Common myeloid progenitor, CD34-positive (primary cell): ENCODE data around the gene IQSEC2.

Source experiments
- CTCF ChIA-PET: fragments of 350-600 bp; sonication (Branson Sonifier 250); formaldehyde crosslinking; loops from one replicate; lab custom pipeline; 2021; ENCODE audit warnings: antibody characterized with exemption; lab: Charles Lee
- POLR2A ChIA-PET: fragments of 350-600 bp; sonication (Branson Sonifier 250); formaldehyde crosslinking; loops from one replicate; lab custom pipeline; 2021; ENCODE audit warnings: antibody characterized with exemption; lab: Charles Lee
- DNase-seq, 3 donors: peaks; one replicate each; pipeline versions ENCODE4 v3.0.0 to v3.0.0-alpha.2; 2013
- H3K27ac ChIP-seq, 2 experiments: 1 replicate in 1 of 2; 2 replicates in 1 of 2; pipeline ENCODE4 v1.7.0; 2013; ENCODE audit warnings: inconsistent platforms in 2 of 2, low read length in 2 of 2, mild to moderate bottlenecking in 2 of 2, low read depth in 1 of 2, moderate library complexity in 1 of 2; ENCODE audit not compliant: severe bottlenecking in 2 of 2, insufficient read depth in 1 of 2, poor library complexity in 1 of 2
- H3K27me3 ChIP-seq, 5 experiments: replicated peaks in 2 of 5; 1 replicate in 3 of 5; 2 replicates in 2 of 5; pipeline versions ENCODE4 v1.6.1 to v1.7.0; 2013; ENCODE audit warnings: low read length in 4 of 5, mild to moderate bottlenecking in 2 of 5, moderate library complexity in 2 of 5, inconsistent platforms in 1 of 5; ENCODE audit not compliant: insufficient read depth in 5 of 5, control insufficient read depth in 4 of 5
- H3K36me3 ChIP-seq, 4 experiments: 1 replicate in 2 of 4; 2 replicates in 2 of 4; pipeline versions ENCODE4 v1.6.1 to v1.7.0; 2013; ENCODE audit warnings: low read length in 3 of 4, control low read depth in 1 of 4, mild to moderate bottlenecking in 1 of 4; ENCODE audit not compliant: control insufficient read depth in 4 of 4, insufficient read depth in 4 of 4
- H3K4me1 ChIP-seq, 4 experiments: 1 replicate in 3 of 4; 2 replicates in 1 of 4; pipeline versions ENCODE4 v1.6.1 to v1.7.1; 2013; ENCODE audit warnings: low read length in 3 of 4, mild to moderate bottlenecking in 3 of 4, control low read depth in 1 of 4, inconsistent platforms in 1 of 4, moderate library complexity in 1 of 4; ENCODE audit not compliant: control insufficient read depth in 4 of 4, insufficient read depth in 4 of 4; ENCODE audit errors: control extremely low read depth in 1 of 4
- H3K4me3 ChIP-seq, 7 experiments: 1 replicate in 4 of 7; 2 replicates in 3 of 7; pipeline versions ENCODE4 v1.5.1 to v1.7.0; 2013; ENCODE audit warnings: mild to moderate bottlenecking in 7 of 7, low read length in 6 of 7, moderate library complexity in 6 of 7, inconsistent platforms in 2 of 7, low read depth in 2 of 7, control low read depth in 1 of 7; ENCODE audit not compliant: insufficient read depth in 4 of 7, control insufficient read depth in 1 of 7; ENCODE audit errors: extremely low read depth in 1 of 7
- H3K9me3 ChIP-seq, 5 experiments: 1 replicate in 4 of 5; 2 replicates in 1 of 5; pipeline versions ENCODE4 v1.6.1 to v1.7.1; 2013; ENCODE audit warnings: low read length in 4 of 5, mild to moderate bottlenecking in 2 of 5, inconsistent platforms in 1 of 5, low read depth in 1 of 5, moderate library complexity in 1 of 5; ENCODE audit not compliant: control insufficient read depth in 4 of 5, insufficient read depth in 2 of 5; ENCODE audit errors: control extremely low read depth in 1 of 5
- WGBS: methylation state at CpG from one replicate; pipeline ENCODE4 v1.1.5; 2013; ENCODE audit not compliant: insufficient coverage; 5-methylcytosine and 5-hydroxymethylcytosine counted together

Gene IQSEC2

DNA sequence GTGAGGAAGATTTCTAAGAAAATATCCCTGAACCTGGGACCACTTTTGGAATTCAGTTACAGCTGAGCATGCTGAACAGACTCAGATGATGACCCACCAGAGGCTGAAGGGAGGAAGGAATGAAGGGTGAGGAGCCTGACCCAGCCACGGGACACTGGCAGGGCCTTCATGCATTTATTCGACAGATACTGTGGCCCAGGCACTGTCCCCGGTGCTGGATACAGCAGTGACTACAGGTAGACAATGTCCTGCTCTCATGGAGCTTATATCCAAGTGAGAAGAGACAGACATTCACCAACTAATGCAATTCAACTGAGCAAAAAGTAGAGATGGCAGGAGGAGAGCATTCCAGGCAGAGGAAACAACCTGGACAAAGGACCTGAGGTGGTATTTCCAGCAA lies 2.2 kb upstream of the IQSEC2 start:
- no peak overlapping the region for H3K27ac ChIP-seq
- H3K9me3 ChIP-seq: no peaks in the 10 kb centered on the region
- H3K36me3 ChIP-seq: no peaks in the 10 kb centered on the region
- ChIA-PET POLR2A (no interaction called here), CTCF (interaction anchor here (0.6 to 2.6 kb wide), 15 partner anchors 9 to 164 kb away, joined by 3 to 8 read pairs (median 5); no protein-coding TSS in a partner anchor)
- no peak overlapping the region for H3K4me3 ChIP-seq
- H3K4me1 ChIP-seq: peaks cover 0 to 59% (median 35%) of the 10 kb centered on the region in 4 experiments
- no peak for DNase-seq
- peaks cover 0 to 15% (median 0%) of the 10 kb centered on the region in 5 experiments for H3K27me3 ChIP-seq
- 79% methylated on average over 3 of the region's 3 CpGs for WGBS

DNA sequence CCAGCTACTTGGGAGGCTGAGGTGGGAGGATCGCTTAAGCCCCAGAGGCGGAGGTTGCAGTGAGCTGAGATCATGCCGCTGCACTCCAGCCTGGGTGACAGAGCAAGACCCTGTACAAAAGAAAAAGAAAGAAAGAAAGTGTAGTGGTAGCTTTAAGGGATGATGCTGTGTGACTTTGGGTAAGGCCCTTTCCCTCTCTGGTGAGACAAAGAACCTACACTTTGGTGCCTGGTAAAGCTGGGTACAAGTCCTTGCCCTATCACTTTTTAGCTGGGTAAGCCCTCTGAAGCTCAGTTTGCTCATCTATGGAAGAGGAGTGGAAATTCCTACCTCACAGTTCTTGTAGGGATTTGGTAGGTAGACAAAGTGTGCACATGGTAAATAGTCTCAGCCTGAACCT lies 1.7 kb upstream of the IQSEC2 start:
- POLR2A ChIA-PET: no interaction called here
- peaks cover 0 to 54% (median 33%) of the 10 kb centered on the region in 4 experiments for H3K4me1 ChIP-seq

DNA sequence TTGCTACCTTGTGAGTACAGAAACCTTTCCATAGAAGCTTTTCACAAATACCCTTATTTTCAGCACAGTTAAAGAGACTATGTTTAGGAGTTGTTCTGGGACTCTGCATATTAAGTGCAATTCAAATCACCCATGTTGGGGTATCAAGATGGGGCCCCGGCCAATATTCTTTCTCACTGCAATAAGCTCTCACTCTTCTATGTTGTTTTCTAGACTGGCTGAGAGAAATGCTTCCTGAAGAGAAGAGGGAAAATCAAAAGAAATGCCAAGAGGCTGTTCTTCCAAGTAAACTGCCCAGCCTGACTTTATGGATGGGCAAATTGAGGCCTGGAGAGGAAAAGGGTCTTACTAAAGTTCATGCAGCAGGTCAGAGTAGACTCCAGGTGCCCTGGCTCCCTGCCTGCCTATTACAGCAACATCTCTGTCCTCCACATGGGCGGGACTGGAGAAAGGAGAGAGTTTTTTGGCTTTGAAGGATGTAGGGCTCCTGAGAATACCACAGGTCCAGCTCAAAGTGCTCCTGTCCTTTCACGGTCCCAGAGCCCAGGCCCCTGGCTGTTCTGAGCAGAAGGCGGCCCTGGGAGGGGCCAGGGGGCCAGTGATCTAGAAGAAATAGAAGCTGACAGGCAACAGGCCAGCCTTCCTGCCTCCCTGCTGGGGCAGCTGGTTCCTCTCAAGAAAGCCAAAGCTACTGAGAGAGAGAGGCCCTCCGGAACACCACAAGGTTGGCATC lies 745 bp upstream of the IQSEC2 start:
- Histone ChIP-seq H3K27me3 (peaks cover 0 to 8% (median 0%) of the 10 kb centered on the region in 5 experiments), H3K4me1 (peaks cover 0 to 46% (median 23%) of the 10 kb centered on the region in 4 experiments), H3K27ac (no peak overlapping the region), H3K36me3 (no peaks in the 10 kb centered on the region), H3K4me3 (peak overlapping the region in 1 of 7 experiments; percentile 65), H3K9me3 (no peaks in the 10 kb centered on the region)
- WGBS: 22% methylated on average over 3 of the region's 5 CpGs
- POLR2A ChIA-PET: no interaction called here
- CTCF ChIA-PET: interaction anchor here (0.7 to 2.6 kb wide), 7 partner anchors 9 to 220 kb away, joined by 3 to 8 read pairs (median 5); no protein-coding TSS in a partner anchor
- DNase-seq: peak in 1 of 3 donors; percentile 23

More for the DNA sequence above, 1.7 kb upstream of the IQSEC2 start:
- Histone ChIP-seq H3K36me3 (no peaks in the 10 kb centered on the region), H3K4me3 (no peak overlapping the region), H3K9me3 (no peaks in the 10 kb centered on the region), H3K27me3 (peaks cover 0 to 12% (median 0%) of the 10 kb centered on the region in 5 experiments), H3K27ac (no peak overlapping the region)
- CTCF ChIA-PET: interaction anchor here (1.2 to 2.6 kb wide), 10 partner anchors 10 to 164 kb away, joined by 3 to 8 read pairs (median 5); no protein-coding TSS in a partner anchor
- DNase-seq: no peak
- WGBS: 94% methylated on average over 3 of the region's 3 CpGs

DNA sequence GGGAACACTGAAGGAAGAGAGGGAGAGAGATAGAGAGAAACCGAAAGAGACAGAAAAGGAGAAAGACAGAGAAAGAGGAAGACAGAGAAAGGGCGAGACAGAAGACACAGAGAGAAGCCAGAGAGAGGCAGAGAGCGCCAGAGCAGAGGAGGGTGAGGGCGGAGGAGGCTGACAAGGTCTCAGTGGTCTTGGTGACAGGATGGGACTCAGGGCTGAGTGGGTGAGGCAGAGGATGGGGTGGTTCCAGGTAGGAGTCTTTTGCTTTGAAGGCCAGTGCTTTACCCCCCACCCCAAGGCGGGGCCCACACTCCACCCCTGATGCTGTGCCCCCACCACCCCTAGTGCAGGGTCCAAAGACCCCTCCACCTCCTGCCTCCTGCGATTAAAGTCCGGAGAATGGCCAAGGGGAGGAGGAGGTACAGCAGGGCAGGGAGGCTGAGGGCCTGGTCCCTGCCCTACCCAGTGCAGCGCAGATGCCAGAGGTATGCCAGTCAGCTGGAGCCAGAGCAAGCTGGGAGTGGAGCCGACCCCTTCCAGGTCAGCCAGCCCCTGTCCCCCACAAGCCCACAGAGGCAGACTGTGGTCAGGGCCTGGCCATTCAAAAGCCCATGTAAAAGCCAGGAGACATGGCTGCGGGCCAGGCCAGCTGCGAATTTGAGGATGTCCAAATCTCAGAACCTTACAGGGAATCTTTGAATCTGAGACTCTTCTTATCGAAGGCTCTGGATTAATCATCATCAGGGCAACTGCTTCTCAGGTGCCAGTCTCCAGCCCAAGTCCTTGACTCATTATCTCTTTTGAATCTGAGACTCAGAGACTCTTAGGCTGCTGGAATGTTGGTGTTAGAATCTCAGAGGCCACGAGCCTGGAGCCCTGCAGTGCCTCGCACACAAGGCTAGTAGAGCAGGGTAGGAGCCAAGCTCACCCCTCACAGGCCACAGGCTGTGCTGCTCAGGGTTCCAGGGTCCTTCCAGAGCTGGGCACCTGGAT lies 758 bp downstream of the IQSEC2 start:
- Histone ChIP-seq H3K4me1 (peaks cover 0 to 36% (median 20%) of the 10 kb centered on the region in 4 experiments), H3K27me3 (peaks cover 0 to 7% (median 0%) of the 10 kb centered on the region in 5 experiments), H3K4me3 (peak overlapping the region in 5 of 7 experiments; percentile 19 to 65 (median 40)), H3K27ac (no peak overlapping the region), H3K36me3 (no peaks in the 10 kb centered on the region), H3K9me3 (no peaks in the 10 kb centered on the region)
- DNase-seq: peak in 1 of 3 donors; percentile 13
- ChIA-PET POLR2A (no interaction called here), CTCF (interaction anchor here (1.2 to 2.6 kb wide), 3 partner anchors 13 to 30 kb away, joined by 3 to 8 read pairs (median 5); no protein-coding TSS in a partner anchor)
- 78% methylated on average over 9 of the region's 14 CpGs for WGBS

DNA sequence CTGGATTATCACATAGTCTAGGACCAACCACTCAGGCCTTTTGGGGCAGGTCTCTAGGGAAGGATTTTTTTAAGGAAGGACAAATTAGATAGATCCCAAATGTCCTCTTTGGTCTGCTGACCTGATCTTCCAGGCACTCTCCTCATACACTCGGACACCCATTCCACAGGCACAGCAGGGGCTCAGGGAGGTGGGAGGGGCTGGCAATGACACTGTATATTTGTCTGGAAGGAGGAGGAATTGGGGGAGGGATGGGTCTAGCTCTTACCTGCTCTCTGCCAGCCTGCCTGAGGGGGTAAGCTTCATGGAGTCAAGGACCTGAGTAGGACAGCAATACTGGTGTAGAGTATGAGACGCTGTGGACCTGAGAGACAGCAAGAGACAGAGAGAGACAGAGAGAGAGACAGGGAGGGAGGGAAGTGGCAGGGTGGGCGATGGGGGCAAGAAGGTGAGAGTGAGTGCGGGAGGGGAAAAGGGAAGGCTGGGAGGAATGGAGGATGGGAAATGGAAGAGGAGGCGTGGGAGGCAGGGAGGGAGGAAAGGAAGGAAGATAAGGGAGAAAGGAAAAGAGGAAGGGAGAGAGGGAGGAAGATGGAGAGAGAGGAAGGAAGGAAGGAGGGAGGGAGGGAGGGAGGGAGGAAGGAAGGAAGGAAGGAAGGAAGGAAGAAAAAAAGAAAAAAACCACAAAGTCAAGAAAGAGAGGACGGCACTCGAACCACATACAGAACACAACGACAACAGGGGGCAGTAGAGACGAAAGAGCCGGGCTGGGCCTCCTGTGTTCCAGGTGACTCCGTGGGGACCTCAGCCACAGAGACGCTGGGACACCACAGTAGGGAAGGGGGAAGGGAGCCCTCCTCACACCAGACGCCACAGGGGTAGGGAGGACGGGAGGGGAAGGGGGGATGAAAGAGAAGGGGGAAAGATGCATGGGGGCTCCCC lies 1.8 kb downstream of the IQSEC2 start:
- Histone ChIP-seq H3K27me3 (peaks cover 0 to 7% (median 0%) of the 10 kb centered on the region in 5 experiments), H3K27ac (no peak overlapping the region), H3K36me3 (no peaks in the 10 kb centered on the region), H3K4me1 (peaks cover 0 to 31% (median 17%) of the 10 kb centered on the region in 4 experiments), H3K9me3 (no peaks in the 10 kb centered on the region), H3K4me3 (peak overlapping the region in 2 of 7 experiments; percentile 11 to 65)
- POLR2A ChIA-PET: no interaction called here
- CTCF ChIA-PET: interaction anchor here (1.2 to 2.2 kb wide), 2 partner anchors 29 to 33 kb away, joined by 3 to 5 read pairs; no protein-coding TSS in a partner anchor
- WGBS: 59% methylated on average over 10 of the region's 14 CpGs
- DNase-seq: peak in 1 of 3 donors; percentile 14

DNA sequence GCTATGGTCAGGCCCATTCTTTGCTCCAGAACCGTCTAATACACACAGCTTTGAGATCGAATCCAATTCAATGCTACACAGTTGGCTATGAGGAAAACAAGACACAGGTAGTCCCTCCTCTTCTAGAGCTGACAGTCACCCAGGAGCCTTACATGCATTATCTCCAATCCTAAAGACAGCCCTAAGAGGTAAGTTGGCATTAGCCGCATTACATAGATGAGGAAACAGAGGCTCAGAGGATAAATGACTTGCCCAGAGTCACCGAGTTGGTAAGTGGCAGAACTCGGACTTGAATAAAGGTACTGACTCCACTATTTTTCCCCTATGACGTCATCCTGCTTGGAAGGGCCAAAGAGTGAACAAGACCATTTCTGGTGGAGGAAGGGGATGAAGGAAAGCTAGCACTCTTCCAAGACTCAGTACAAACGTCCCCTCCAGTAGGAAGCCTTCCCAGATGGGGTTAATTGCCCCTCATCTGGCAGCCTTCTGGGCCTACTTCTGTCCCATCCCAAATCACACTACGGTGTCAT lies 8.5 kb downstream of the IQSEC2 start:
- ChIA-PET CTCF (interaction anchor here (0.8 to 1.3 kb wide), 3 partner anchors 11 to 33 kb away, joined by 3 to 5 read pairs (median 3); no protein-coding TSS in a partner anchor), POLR2A (no interaction called here)
- peaks cover 0 to 7% (median 0%) of the 10 kb centered on the region in 4 experiments for H3K4me1 ChIP-seq
- DNase-seq: no peak
- WGBS: 73% methylated on average over 7 of the region's 8 CpGs
- peaks cover 0 to 33% (median 0%) of the 10 kb centered on the region in 5 experiments for H3K27me3 ChIP-seq
- H3K9me3 ChIP-seq: no peaks in the 10 kb centered on the region
- no peaks in the 10 kb centered on the region for H3K36me3 ChIP-seq
- H3K4me3 ChIP-seq: no peak overlapping the region
- H3K27ac ChIP-seq: no peak overlapping the region
